B cell (primary cell): Measurements from ENCODE around the gene ZNF791. TPM values are rescaled to one million over a fixed set of nuclear protein-coding genes. Genes with fewer than 3 reads are reported as not detected.
"Not testable (repeated sequence)": the region's sequence is repeated elsewhere in the genome, so short reads cannot be mapped to it uniquely, and the experiment has no call there.

Source experiments
- ATAC-seq: fragments of 200-7000 bp; cut with Tn5 transposase; one replicate; pipeline ENCODE4 v1.10.0; 2021; ENCODE audit warnings: low read depth, mild to moderate bottlenecking, moderate number of reproducible peaks, moderate library complexity
- CTCF ChIA-PET: fragments of 350-600 bp; sonication (Branson Sonifier 250); formaldehyde crosslinking; loops from one replicate; lab custom pipeline; 2021; ENCODE audit warnings: antibody characterized with exemption, inconsistent platforms; lab: Charles Lee
- POLR2A ChIA-PET: fragments of 350-600 bp; sonication (Branson Sonifier 250); formaldehyde crosslinking; loops from one replicate; lab custom pipeline; 2021; ENCODE audit warnings: antibody characterized with exemption; lab: Charles Lee
- DNase-seq: peaks from one replicate; pipeline ENCODE4 v3.0.0; 2013
- H2AFZ ChIP-seq: 2 replicates; pipeline ENCODE4 v1.6.1; 2012; ENCODE audit warnings: mild to moderate bottlenecking, low read depth, low read length; ENCODE audit not compliant: insufficient read depth, poor library complexity, severe bottlenecking
- H3K27ac ChIP-seq, 2 donors: 1 replicate in 1 of 2; 2 replicates in 1 of 2; pipeline ENCODE4 v1.5.1; 2012 to 2013; ENCODE audit warnings: low read length in 2 of 2, mild to moderate bottlenecking in 2 of 2, moderate library complexity in 1 of 2
- H3K27me3 ChIP-seq, 4 experiments: fragments of 200-600 bp in 1 of 4; sonication (generic) in 1 of 4; replicated peaks in 1 of 4; 1 replicate in 2 of 4; 2 replicates in 2 of 4; pipeline versions ENCODE4 v1.6.1 to v1.7.0; 2013 to 2016; ENCODE audit warnings: low read length in 3 of 4, mild to moderate bottlenecking in 2 of 4, mixed read lengths in 1 of 4, moderate library complexity in 1 of 4; ENCODE audit not compliant: insufficient read depth in 4 of 4, control insufficient read depth in 3 of 4; ENCODE audit errors: control extremely low read depth in 1 of 4
- H3K36me3 ChIP-seq, 2 experiments: replicated peaks in 1 of 2; 1 replicate in 1 of 2; 2 replicates in 1 of 2; pipeline versions ENCODE4 v1.6.1 to v1.7.1; 2013; ENCODE audit warnings: low read length in 1 of 2; ENCODE audit not compliant: insufficient read depth in 2 of 2, control insufficient read depth in 1 of 2; ENCODE audit errors: control extremely low read depth in 1 of 2, extremely low read depth in 1 of 2
- H3K4me1 ChIP-seq, 2 donors: fragments of 200-600 bp in 1 of 2; sonication (generic) in 1 of 2; 1 replicate in 1 of 2; 2 replicates in 1 of 2; pipeline versions ENCODE4 v1.5.1 to v1.6.1; 2013 to 2017; ENCODE audit warnings: low read length in 2 of 2; ENCODE audit not compliant: control insufficient read depth in 2 of 2, insufficient read depth in 2 of 2
- H3K4me2 ChIP-seq: replicated peaks from 2 replicates; pipeline ENCODE3; 2012; ENCODE audit warnings: mild to moderate bottlenecking, low read depth, low read length; ENCODE audit not compliant: poor library complexity, severe bottlenecking
- H3K4me3 ChIP-seq, 5 experiments: fragments of 200-600 bp in 1 of 5; sonication (generic) in 1 of 5; 1 replicate in 3 of 5; 2 replicates in 2 of 5; pipeline versions ENCODE4 v1.5.1 to v1.7.0; 2011 to 2016; ENCODE audit warnings: low read length in 4 of 5, mild to moderate bottlenecking in 4 of 5, low read depth in 2 of 5, control low read depth in 1 of 5, moderate library complexity in 1 of 5; ENCODE audit not compliant: insufficient read depth in 1 of 5; ENCODE audit errors: control extremely low read depth in 1 of 5, extremely low read depth in 1 of 5
- H3K79me2 ChIP-seq: fragments of 200-600 bp; sonication (generic); one replicate; pipeline ENCODE4 v1.6.0; 2016; ENCODE audit warnings: low read length; ENCODE audit not compliant: control insufficient read depth, insufficient read depth
- H3K9ac ChIP-seq: fragments of 200-600 bp; sonication (generic); 2 replicates; pipeline ENCODE4 v1.6.1; 2017; ENCODE audit warnings: mild to moderate bottlenecking, low read length, moderate library complexity
- H3K9me3 ChIP-seq, 3 donors: one replicate each; pipeline versions ENCODE4 v1.6.1 to v1.7.1; 2013; ENCODE audit warnings: low read length in 2 of 3; ENCODE audit not compliant: control insufficient read depth in 2 of 3, insufficient read depth in 1 of 3; ENCODE audit errors: control extremely low read depth in 1 of 3
- H4K20me1 ChIP-seq: 2 replicates; pipeline ENCODE4 v1.6.0; 2012; ENCODE audit warnings: mild to moderate bottlenecking, low read length; ENCODE audit not compliant: insufficient read depth, control insufficient read depth, poor library complexity, severe bottlenecking
- H3K27ac Mint-ChIP-seq: one replicate; pipeline ENCODE4 v1.8.0; 2021; ENCODE audit warnings: mixed read lengths
- H3K27me3 Mint-ChIP-seq: one replicate; pipeline ENCODE4 v1.8.0; 2021; ENCODE audit warnings: mixed read lengths
- H3K4me1 Mint-ChIP-seq: one replicate; pipeline ENCODE4 v1.8.0; 2021; ENCODE audit warnings: mixed read lengths
- H3K4me3 Mint-ChIP-seq: one replicate; pipeline ENCODE4 v1.8.0; 2021; ENCODE audit warnings: mixed read lengths
- H3K9me3 Mint-ChIP-seq: one replicate; pipeline ENCODE4 v1.8.0; 2022; ENCODE audit warnings: mixed read lengths; ENCODE audit not compliant: insufficient read depth
- CTCF ChIP-seq: fragments of 200-600 bp; IDR thresholded peaks from one replicate; pipeline ENCODE4 v1.8.0; 2022; ENCODE audit warnings: antibody characterized with exemption, mild to moderate bottlenecking
- EZH2 ChIP-seq: IDR thresholded peaks from 2 replicates; pipeline ENCODE4 v1.6.1; 2012; ENCODE audit warnings: borderline replicate concordance, low read depth, mild to moderate bottlenecking, moderate library complexity, low read length; ENCODE audit not compliant: insufficient read depth, poor library complexity, severe bottlenecking
- WGBS: methylation state at CpG from one replicate; pipeline ENCODE4 v1.1.5; 2013; ENCODE audit warnings: missing lambda C conversion rate; ENCODE audit not compliant: insufficient coverage; 5-methylcytosine and 5-hydroxymethylcytosine counted together
- intact Hi-C: fragments of 100-400 bp; cut with micrococcal nuclease; formaldehyde crosslinking; loops from one replicate; pipeline ENCODE4 v1.10.0; 2022
- polyA plus RNA-seq: library from polyadenylated mRNA; depleted of rRNA; stranded (reverse); fragments of >200 nt; gene quantifications from 2 replicates; pipeline ENCODE4 v1.2.3, GENCODE V29; 2012
- total RNA-seq, 2 donors: library from RNA; stranded (reverse); fragments of 120-200 nt in 1 of 2; gene quantifications; 1 replicate in 1 of 2; 2 replicates in 1 of 2; pipeline versions ENCODE4 v1.2.3 to v1.2.4, GENCODE V29; 2013 to 2022

Gene ZNF791
- total and polyA plus RNA-seq, 2 donors (not counting 1 experiment from before 2014, with no cell fraction given), result 17.5 to 57.9 TPM

GRCh38 chr19:12617646-12618045, 6.9 kb downstream of the ZNF791 start:
- intact Hi-C loops, result no loop called here

GRCh38 chr19:12621253-12622024, 10.7 kb downstream of the ZNF791 start:
- peaks cover 65% of the 10 kb centered on the region for H4K20me1 ChIP-seq
- peaks cover 34% of the 10 kb centered on the region for H3K4me1 Mint-ChIP-seq

More at GRCh38 chr19:12617646-12618045, 6.9 kb downstream of the ZNF791 start:
- Mint-ChIP-seq H3K27me3 (no peaks in the 10 kb centered on the region), H3K4me3 (no peak overlapping the region), H3K4me1 (peaks cover 55% of the 10 kb centered on the region), H3K27ac (no peak overlapping the region), H3K9me3 (no peaks in the 10 kb centered on the region)
- Histone ChIP-seq H3K9ac (no peak overlapping the region), H2AFZ (no peak overlapping the region), H4K20me1 (peaks cover 63% of the 10 kb centered on the region), H3K4me3 (no peak overlapping the region), H3K4me2 (peak overlapping the region; percentile 25), H3K27ac (peak overlapping the region in 1 of 2 donors; percentile 41), H3K9me3 (no peaks in the 10 kb centered on the region), H3K27me3 (no peaks in the 10 kb centered on the region), H3K4me1 (peaks cover 54 to 65% of the 10 kb centered on the region in 2 donors), H3K36me3 (peaks cover 1 to 9% of the 10 kb centered on the region in 2 experiments), H3K79me2 (peaks cover 85% of the 10 kb centered on the region)
- no peak for DNase-seq
- ChIA-PET POLR2A (interaction anchor here (0.6 to 0.7 kb wide), 2 partner anchors 12 to 43 kb away, joined by 5 to 6 read pairs; no protein-coding TSS in a partner anchor), CTCF (interaction anchor here (0.6 to 0.8 kb wide), 2 partner anchors 14 to 963 kb away, joined by 3 to 4 read pairs; no protein-coding TSS in a partner anchor)
- no peak for ATAC-seq
- WGBS, result no CpG with 5 or more reads among the region's 4 CpGs
- no peak for TF ChIP-seq EZH2
- no peak for TF ChIP-seq CTCF

More at GRCh38 chr19:12621253-12622024, 10.7 kb downstream of the ZNF791 start:
- H3K4me1 ChIP-seq, result peaks cover 29 to 32% of the 10 kb centered on the region in 2 donors
- H3K4me3 ChIP-seq, intact Hi-C loops, ATAC-seq, H2AFZ ChIP-seq, H3K9ac ChIP-seq, POLR2A ChIA-PET, H3K27me3 Mint-ChIP-seq, CTCF ChIA-PET, DNase-seq, H3K27me3 ChIP-seq, H3K4me3 Mint-ChIP-seq, H3K9me3 Mint-ChIP-seq, H3K9me3 ChIP-seq: not testable (repeated sequence)
- peak overlapping the region; percentile 22 for H3K4me2 ChIP-seq
- peak overlapping the region in 1 of 2 donors; percentile 3 for H3K27ac ChIP-seq
- peaks cover 89% of the 10 kb centered on the region for H3K79me2 ChIP-seq
- H3K36me3 ChIP-seq, result peaks cover 3 to 30% of the 10 kb centered on the region in 2 experiments
- H3K27ac Mint-ChIP-seq, result peak overlapping the region; percentile 50
- WGBS, result 100% methylated on average over 1 of the region's 26 CpGs
